Kidney (tissue), 14 donors: Measurements from ENCODE around the gene RAD9A. TPM values are rescaled to one million over a fixed set of nuclear protein-coding genes. Genes with fewer than 3 reads are reported as not detected.

ENCODE experiments used
- DNase-seq, 5 donors: peaks; one replicate each; pipeline ENCODE4 v3.0.0-alpha.2; 2013 to 2020
- FAIRE-seq: peaks from 2 replicates; lab custom pipeline; 2012; peaks lifted over from hg19 to GRCh38; lab: Jason Lieb, UNC
- H3K27ac ChIP-seq, 2 donors: one replicate each; pipeline ENCODE4 v1.7.0; 2013; ENCODE audit warnings: low read depth in 2 of 2, low read length in 2 of 2, inconsistent platforms in 1 of 2
- H3K27me3 ChIP-seq: one replicate; pipeline ENCODE4 v1.7.1; 2013; ENCODE audit warnings: low read length, inconsistent platforms; ENCODE audit not compliant: control insufficient read depth, insufficient read depth
- H3K36me3 ChIP-seq, 3 donors: one replicate each; pipeline versions ENCODE4 v1.7.0 to v1.7.1; 2013; ENCODE audit warnings: low read length in 3 of 3, control low read depth in 1 of 3, inconsistent platforms in 1 of 3; ENCODE audit not compliant: insufficient read depth in 3 of 3, control insufficient read depth in 2 of 3
- H3K4me1 ChIP-seq, 3 donors: one replicate each; pipeline versions ENCODE4 v1.7.0 to v1.7.1; 2013; ENCODE audit warnings: low read length in 3 of 3, inconsistent platforms in 1 of 3, low read depth in 1 of 3; ENCODE audit not compliant: control insufficient read depth in 2 of 3, insufficient read depth in 2 of 3
- H3K4me3 ChIP-seq, 3 donors: one replicate each; pipeline versions ENCODE4 v1.7.0 to v1.8.1; 2013; ENCODE audit warnings: low read length in 3 of 3, control low read depth in 1 of 3, inconsistent platforms in 1 of 3
- H3K9ac ChIP-seq, 3 donors: one replicate each; pipeline versions ENCODE4 v1.7.0 to v1.7.1; 2013; ENCODE audit warnings: low read length in 3 of 3, control low read depth in 1 of 3, inconsistent platforms in 1 of 3
- H3K9me3 ChIP-seq, 3 donors: one replicate each; pipeline versions ENCODE4 v1.7.0 to v1.7.1; 2013; ENCODE audit warnings: low read length in 3 of 3, control low read depth in 1 of 3, inconsistent platforms in 1 of 3; ENCODE audit not compliant: control insufficient read depth in 2 of 3, insufficient read depth in 1 of 3
- intact Hi-C: fragments of 100-400 bp; cut with DNase I; formaldehyde crosslinking; loops from one replicate; pipeline ENCODE4 v1.11.1; 2022
- polyA plus RNA-seq: library from polyadenylated mRNA; stranded (reverse); fragments of 350-450 nt; fragmentation: Illumina TruSeq; extraction: RNeasy Lipid Tissue Mini Kit (QIAGEN cat#74804); gene quantifications from one replicate; pipeline ENCODE4 v1.2.3, GENCODE V29; 2014; ENCODE audit warnings: low read depth, low replicate concordance; ENCODE audit not compliant: insufficient read depth
- total RNA-seq: library from RNA; stranded (reverse); fragmentation: NEBNext Ultra II Directional; extraction: Animal tissue kit (Norgen Biotek cat#: 25700); gene quantifications from one replicate; pipeline ENCODE4 v1.2.1, GENCODE V29; 2021
- TF ChIP-seq, protein P1 (sequence below): IDR thresholded peaks from 3 replicates; pipeline ENCODE4 v1.5.1; 2012; ENCODE audit warnings: mild to moderate bottlenecking, moderate library complexity, borderline replicate concordance; ENCODE audit not compliant: insufficient read depth; ENCODE audit errors: extremely low read depth
- donor health status: control.
- donor health status: control.
- donor health status: control.
- donor health status: control.
- donor health status: control.
- donor health status: DM: yes; HTN: yes; CAD: no.
- donor health status: Normal renal cell carcinoma (clear cell type).

Gene RAD9A
- total and polyA plus RNA-seq, 2 donors from 2014 or later: 16.4 to 17.8 TPM

DNA sequence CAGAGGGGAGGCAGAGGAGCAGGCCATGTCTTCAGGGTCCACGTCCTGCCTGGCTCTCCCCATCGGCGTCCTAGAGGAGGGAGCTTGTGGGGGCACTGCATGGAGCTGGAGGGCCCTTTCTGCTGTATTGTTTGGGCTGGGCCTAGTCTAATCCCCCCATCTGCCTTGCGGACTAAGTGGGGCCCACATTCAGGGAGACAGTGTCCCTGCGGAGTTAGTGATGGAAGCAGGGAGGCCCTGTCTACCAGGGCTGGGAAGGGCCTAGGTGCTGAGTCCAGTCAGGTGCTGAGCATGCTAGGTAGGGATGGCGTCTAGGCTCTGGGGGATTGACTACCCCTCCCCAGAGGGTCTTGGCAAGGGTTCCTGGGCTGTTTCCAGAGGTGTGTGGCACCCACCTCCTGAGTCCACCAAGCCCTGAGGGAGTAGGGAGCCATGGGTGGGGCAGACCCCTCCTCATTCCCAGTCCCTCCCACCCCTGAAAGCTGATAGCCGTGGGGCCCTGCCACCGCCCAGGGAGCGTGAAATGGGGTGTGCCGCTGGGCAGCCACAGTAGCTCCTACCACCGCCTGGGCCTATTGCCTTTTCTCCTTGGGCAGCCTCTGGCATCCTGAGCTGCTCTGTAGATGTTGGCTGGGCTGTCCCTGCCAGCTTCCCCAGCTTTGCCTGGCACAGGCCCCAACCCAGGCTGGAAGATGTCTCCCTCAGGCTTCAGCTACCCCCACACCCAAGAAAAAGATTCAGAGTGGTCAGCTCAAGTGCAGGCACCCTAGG, 36.6 kb upstream of the RAD9A start:
- Histone ChIP-seq H3K9me3 (no peaks in the 10 kb centered on the region), H3K9ac (peak overlapping the region in 2 of 3 donors; percentile 4 to 96), H3K27ac (peak overlapping the region; percentile 99 to 100), H3K27me3 (no peaks in the 10 kb centered on the region), H3K4me3 (no peak overlapping the region), H3K4me1 (peaks cover 2 to 47% (median 33%) of the 10 kb centered on the region in 3 donors), H3K36me3 (no peaks in the 10 kb centered on the region)
- intact Hi-C loops: no loop called here
- DNase-seq (peak in 1 of 5 donors; percentile 64), FAIRE-seq (no peak)
- TF ChIP-seq, protein P1, sequence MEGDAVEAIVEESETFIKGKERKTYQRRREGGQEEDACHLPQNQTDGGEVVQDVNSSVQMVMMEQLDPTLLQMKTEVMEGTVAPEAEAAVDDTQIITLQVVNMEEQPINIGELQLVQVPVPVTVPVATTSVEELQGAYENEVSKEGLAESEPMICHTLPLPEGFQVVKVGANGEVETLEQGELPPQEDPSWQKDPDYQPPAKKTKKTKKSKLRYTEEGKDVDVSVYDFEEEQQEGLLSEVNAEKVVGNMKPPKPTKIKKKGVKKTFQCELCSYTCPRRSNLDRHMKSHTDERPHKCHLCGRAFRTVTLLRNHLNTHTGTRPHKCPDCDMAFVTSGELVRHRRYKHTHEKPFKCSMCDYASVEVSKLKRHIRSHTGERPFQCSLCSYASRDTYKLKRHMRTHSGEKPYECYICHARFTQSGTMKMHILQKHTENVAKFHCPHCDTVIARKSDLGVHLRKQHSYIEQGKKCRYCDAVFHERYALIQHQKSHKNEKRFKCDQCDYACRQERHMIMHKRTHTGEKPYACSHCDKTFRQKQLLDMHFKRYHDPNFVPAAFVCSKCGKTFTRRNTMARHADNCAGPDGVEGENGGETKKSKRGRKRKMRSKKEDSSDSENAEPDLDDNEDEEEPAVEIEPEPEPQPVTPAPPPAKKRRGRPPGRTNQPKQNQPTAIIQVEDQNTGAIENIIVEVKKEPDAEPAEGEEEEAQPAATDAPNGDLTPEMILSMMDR: no peak

DNA sequence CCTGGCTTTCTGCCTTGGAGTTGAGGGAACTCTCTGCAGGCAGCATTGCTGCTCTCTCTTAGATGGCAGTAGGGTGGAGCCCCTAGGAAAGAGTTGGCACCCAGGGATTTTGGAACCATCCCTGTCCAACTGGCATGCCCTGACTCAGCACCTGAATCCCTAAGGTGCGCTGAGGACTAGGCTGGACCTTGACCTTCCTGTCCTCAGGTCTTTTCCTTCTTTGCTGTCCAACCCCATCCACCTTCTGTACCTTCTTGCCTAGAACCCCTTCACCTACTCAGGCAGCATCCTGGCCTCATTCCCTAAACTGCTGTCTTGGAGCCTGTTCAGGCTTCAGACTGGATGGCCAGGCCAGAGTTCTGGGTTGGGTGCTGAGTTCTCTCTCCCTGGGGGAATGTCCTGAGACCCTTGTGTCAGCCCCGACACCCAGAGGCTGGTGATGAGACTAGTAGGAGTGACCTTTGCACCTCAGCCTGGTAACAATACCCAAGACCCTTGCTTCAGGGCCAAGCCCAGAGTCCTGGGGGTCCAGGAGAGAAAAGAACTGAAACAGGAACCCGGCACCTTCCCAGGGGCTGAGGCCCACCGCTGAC, 35.9 kb upstream of the RAD9A start:
- H3K27me3 ChIP-seq: no peaks in the 10 kb centered on the region
- peak overlapping the region; percentile 99 to 100 for H3K27ac ChIP-seq
- TF ChIP-seq, protein P1: no peak
- intact Hi-C loops: no loop called here
- FAIRE-seq (no peak), DNase-seq (peak in 1 of 5 donors; percentile 47)
- peak overlapping the region in 1 of 3 donors; percentile 22 for H3K9ac ChIP-seq
- no peaks in the 10 kb centered on the region for H3K36me3 ChIP-seq
- H3K4me1 ChIP-seq: peaks cover 2 to 46% (median 33%) of the 10 kb centered on the region in 3 donors
- H3K4me3 ChIP-seq: no peak overlapping the region
- no peaks in the 10 kb centered on the region for H3K9me3 ChIP-seq

DNA sequence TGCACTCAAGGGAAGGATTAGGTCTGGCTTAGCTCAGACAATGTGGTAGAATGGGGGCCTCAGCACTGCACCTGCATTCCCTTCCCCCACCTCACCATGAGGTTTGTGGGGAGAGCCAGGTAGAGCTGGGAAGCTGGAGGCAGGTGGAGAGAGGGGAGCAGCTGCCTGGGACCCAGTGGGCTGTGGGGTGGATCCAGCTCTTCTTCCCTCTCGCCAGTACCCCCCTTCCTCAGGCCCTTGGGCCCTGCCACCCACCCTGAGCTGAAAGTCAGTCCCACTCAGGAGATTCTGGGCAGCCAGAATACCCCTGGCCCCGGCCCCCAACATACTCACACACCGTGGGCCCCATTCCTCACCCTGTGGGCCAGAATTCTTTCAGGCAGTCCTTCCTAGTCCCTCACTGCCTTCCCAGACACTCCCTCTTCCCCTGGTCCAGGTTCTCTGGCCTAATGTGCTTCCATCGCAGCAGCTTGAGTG, 35.4 kb upstream of the RAD9A start:
- H3K27me3 ChIP-seq: no peaks in the 10 kb centered on the region
- intact Hi-C loops: no loop called here
- peak overlapping the region; percentile 66 to 99 for H3K27ac ChIP-seq
- no peaks in the 10 kb centered on the region for H3K36me3 ChIP-seq
- FAIRE-seq (no peak), DNase-seq (no peak)
- H3K4me3 ChIP-seq: no peak overlapping the region
- TF ChIP-seq, protein P1: no peak
- H3K9ac ChIP-seq: peak overlapping the region in 1 of 3 donors; percentile 53
- H3K9me3 ChIP-seq: no peaks in the 10 kb centered on the region
- H3K4me1 ChIP-seq: peaks cover 2 to 42% (median 32%) of the 10 kb centered on the region in 3 donors
